Left kidney (tissue), 2 donors: Measurements from ENCODE around the gene HOXA6. TPM values are rescaled to one million over a fixed set of nuclear protein-coding genes. Genes with fewer than 3 reads are reported as not detected.

Source experiments
- DNase-seq: peaks from one replicate; pipeline ENCODE4 v3.0.0-alpha.2; 2013
- polyA plus RNA-seq: library from polyadenylated mRNA; unstranded; fragments of 120-200 nt; gene quantifications from one replicate; pipeline ENCODE4 v1.2.1, GENCODE V29; 2013; ENCODE audit not compliant: insufficient read length

The HOXA6 gene
- polyA plus RNA-seq, 1 donor = 26.5 TPM

GRCh38 chr7:27185854-27186667 lies 38.5 kb upstream of the HOXA6 start:
- no peak for DNase-seq

DNA sequence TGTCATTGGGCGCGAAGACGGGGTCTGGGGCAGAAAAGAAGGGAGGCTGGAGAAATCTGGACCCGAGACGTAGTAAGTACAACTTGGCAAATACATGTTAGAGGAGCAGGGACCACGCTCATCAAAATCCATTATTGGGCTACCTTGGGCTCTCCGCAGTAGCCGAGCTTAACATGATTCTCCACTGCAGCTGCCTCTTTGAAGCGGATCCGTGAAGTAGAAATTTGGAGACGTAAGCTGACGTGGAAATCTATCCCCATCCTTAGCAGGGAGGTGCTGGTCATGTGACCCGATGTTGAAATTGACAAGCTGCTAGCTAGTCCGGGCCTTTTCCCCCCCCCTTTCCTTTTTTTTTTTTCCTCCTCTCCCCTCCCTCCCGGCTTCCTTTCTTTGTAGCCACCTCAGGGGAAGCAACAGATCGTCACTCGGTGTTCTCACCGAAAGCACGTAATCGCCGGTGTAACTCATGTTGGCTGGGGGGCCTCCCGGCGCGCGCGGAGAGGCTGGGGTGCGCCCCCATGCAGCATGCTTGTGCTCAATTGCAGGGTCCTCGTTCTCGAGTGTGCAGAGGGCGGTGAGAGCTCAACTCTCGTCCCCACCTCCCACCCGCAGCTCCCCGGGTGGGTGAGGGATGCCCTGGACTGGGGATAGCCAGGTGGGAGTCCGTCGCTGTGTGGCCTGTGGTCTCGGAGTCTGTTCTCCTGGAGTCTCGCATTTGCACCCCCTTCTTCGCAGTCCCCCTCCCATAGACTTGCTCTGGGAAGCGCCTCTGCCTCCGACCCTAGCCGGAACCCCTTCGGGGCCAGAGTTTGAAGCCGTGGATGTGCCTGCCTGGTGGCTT lies 37.7 kb upstream of the HOXA6 start, which contains the start of gene HOXA11:
TSS of gene HOXA11 (minus strand) at position 220 of the 841 bp plus-strand sequence. CDS start at position 132, 88 bp downstream.
- peak; percentile 96 for DNase-seq

- DNase-seq = no peak
These were observed 36.9 kb upstream of the HOXA6 start for GRCh38 chr7:27184337-27185012.

GRCh38 chr7:27183682-27184336 lies 36.2 kb upstream of the HOXA6 start:
- no peak for DNase-seq

DNA sequence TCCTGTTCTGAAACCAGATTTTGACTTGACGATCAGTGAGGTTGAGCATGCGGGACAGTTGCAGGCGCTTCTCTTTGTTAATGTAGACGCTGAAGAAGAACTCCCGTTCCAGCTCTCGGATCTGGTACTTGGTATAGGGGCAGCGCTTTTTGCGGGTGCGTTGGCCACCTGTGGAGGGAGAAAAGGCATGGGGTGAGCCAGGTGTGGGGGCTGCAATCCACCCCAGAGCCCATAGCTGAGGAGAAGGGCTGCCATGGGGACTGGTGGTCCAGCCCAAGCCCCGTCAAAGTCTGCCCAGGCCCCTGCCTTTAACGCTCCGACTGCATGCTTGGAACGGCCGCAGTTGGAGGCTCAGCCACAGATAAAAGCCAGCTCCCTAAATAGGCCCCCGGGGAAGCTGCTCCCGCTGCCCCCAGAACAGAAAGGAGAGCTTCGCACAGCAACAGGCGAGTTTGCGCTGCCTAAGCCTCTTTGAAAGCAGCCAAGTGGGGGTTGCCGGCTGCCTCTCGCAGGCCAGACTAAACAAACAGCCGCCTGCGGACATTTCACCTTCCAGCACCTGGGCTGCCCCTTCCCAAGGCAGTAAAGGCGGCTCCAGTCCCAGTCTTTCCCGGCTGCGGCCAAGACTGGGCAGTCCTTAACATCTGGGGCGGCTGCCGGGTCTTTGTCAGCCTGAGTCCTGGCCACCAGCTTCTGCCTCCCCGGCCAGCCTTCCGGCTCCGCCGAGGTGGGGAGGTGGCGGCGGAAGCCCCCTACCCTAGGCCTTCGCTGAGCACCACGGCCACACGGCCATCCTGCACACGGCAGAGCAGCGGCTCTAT lies 35.5 kb upstream of the HOXA6 start:
- DNase-seq = no peak

DNA sequence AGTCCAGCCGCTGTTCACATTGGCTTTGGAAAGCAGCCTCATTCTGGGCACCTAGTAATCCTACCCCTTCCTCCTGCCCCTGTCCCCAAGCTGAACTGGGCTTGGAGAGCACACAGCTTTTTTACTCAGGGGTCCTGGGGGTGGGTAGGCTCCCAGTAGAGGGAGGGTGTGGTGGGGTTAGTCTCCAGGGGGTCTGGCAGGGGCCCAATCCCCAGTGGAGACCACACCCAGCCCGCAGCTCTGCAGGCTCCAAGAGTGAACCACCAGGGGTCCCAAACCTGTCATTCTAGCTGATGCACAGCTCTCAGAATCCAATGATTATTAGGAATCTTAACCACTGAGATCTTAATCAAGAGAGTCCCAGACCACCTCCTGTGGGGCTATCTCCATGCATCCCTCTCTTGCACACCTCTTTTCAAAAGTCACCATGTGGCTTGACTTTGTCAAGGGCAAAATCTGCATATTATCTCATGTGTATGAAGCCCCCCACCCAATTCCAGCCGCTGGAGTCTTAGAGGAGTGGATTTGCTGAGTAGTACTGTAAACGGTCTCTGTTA lies 34.8 kb upstream of the HOXA6 start:
- no peak for DNase-seq

DNA sequence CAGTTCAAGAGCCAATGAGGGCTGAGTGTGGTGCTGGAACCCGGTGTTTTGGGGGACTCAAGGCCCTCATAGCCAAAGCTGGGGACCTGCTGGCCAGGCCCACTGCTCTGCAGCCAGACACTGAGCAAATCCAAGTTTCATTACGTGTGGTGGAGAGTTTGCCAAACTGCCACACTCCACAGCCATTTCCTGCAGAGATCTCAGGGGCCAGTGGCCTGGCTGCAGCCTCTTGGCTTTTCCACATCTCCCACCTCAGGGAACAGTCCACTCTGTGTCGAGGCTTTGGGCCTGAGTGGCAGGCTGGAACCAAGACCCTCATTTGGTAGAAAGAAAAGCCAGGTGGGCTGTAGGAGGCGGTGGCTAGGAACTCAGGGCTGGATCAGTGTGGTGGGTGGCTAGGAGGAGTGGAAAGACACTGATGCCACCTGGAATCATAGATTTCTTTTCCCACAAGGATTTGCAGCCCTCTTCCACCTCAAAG lies 34.3 kb upstream of the HOXA6 start:
- DNase-seq = no peak

DNA sequence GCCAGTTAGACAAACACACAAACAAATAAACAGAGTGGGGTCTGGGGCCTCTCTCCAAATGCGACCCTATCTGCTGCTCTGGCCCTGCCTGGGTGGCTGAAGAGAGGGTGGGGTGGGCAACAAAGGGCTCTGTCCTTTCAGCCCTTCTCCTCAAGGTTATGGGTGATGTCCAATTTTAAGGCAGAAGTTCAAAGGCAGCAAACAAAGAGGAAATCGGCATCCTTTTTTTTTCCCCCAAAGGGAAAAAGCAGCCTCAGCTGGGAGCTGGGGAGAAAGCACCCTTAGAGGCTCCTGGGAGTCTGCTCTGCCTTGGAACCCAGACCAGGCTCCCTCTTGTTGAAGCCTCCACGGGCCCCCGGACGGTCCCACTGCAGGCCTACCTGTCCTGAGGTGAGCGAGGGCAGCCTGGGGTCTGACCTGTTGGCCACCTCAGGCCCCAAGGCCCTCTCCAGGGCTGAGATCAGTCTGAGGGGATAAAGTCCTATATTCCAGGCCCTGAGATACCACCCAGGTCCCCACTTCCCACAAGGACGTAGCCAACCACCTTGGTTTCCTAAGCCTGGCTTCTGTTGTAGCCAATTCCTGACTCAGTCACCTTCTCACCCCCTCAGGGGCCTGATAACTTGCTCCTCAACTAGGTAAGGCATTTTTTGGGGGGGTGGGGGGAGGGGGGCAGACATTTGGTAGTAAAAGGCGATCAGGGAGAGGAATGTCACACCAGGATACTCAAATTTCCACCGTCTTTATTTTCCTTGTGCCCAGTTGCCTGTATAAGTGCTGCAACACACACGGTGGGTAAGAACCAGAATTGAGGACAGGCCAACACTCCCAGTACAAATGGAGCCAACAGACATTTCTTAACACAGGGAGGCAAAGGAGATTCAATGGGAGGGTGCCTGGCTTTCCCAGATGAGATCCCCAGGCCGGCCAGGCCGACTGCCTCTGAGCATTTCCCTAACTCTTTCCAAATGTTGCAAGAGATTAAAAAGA lies 33.2 kb upstream of the HOXA6 start:
- no peak for DNase-seq

- DNase-seq = peak; percentile 91
These were observed 32.2 kb upstream of the HOXA6 start for GRCh38 chr7:27179503-27180430.

DNA sequence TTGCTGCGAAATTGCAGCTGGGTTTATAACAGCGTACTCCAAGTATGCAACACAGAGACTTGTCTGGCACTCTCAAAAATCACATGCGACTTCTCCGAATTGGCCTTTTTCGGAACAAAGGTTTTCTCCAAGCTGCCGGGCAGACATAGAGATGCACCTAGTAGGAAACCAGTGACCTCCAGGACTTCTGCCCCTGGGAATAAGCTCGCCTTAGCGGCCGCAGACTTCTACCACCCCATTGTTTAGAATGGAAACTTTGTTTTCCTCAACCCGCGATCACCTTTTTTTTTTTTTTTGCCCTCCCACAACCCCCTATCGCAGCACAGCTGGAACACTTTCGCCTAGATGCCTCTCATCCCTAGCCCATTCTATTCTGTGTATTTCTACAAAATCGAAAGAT lies 31.5 kb upstream of the HOXA6 start:
- no peak for DNase-seq

GRCh38 chr7:27178366-27178765 lies 30.8 kb upstream of the HOXA6 start:
- DNase-seq = no peak

DNA sequence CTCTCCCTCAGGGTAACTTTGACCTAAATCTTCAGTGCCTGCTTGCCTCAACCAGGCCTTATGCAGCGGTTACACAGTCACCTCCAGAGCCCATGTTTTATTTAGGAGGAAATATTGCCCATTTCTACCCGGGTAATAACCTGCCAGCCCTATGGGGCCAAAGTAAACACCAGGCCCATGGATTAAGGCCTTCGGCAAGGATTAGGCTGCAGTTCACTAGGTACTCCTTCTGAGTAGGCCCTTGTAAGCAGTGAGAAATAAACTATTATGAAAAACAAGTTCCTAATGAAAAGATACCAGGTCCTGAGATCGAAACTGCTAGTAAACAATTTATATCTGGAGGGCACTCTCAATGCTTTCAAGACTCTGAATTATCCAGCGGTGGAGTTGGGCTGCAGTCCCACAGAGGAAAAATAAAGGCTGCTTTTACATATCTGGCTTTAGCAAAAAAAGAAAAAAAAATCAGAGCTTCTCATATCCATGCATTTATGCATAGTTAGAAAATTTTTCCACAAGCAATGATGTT lies 30.3 kb upstream of the HOXA6 start:
- DNase-seq = no peak

- no peak for DNase-seq
These were observed 29.6 kb upstream of the HOXA6 start for GRCh38 chr7:27176962-27177794.

- no peak for DNase-seq
These were observed 28.9 kb upstream of the HOXA6 start for GRCh38 chr7:27176524-27176845.

DNA sequence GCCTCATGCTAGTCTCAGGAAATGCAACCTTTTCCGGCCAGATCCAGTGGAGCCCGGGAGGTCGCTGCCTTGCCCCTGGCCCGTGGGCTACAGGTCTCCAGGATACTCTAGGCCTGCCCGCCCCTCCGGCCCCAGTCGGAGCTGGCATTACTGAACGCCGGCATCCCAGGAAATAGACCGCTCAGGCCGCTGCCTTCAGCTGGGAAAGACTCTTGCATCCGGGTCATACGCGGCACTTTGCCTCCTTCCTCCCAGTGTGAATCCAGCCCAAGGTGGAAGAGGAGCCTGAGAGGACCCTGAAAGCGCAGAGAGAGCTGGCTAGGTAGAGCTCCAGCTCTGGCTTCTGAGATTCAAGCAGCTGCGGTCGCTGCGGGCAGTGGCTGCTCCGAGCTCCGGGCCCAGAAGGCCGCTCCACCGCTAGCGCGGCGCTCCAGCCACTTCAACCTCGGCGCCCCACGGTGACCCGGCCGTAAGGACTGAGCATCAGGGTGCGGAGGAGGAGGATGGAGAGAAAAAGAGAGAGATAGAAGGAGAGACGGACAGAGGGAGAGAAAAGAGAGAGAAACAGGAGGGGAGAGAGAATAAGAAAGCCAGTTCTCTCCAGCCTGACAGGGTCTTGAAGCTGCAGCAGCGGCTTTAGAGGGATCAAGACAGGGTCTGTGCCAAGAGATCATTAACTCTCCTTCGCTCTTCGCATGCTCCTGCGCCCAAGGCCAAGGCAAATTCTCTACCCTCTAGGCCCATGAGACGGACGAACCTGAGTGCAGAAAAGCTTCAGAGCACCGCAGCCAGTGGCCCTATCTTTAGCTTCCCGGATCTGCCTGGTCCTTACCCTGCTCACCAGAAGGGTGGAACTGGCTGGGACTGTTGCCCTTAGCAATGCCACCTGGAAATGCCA lies 28.3 kb upstream of the HOXA6 start:
- no peak for DNase-seq
